NCI-H1930 (cell line): ENCODE data around the gene FGFR1OP2.
"Not testable (repeated sequence)": the region's sequence is repeated elsewhere in the genome, so short reads cannot be mapped to it uniquely, and the experiment has no call there.

Source experiments
- DNase-seq, 2 experiments: peaks; one replicate each; lab custom pipeline; 2025; lab: John Stamatoyannopoulos, UW

The FGFR1OP2 gene

DNA sequence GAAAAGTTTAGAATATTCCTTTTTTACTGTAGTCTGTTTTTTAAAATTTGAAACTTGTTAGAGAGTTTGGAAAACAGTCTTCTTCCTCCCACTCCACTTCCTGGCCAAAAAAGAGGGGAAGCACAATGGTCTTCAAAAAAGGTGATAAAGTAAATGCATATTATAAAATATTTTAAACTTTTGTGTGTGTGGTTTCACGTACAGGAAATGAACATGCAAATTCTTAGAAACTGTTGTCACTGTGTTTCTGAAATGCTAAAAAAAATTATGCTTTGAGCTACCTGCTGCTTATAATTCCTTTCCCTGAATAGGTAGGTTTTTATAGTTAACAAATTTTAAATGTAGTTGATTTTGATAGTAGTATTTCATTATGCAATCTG is 2.9 kb downstream of the FGFR1OP2 start:
- DNase-seq, result no peak

DNA sequence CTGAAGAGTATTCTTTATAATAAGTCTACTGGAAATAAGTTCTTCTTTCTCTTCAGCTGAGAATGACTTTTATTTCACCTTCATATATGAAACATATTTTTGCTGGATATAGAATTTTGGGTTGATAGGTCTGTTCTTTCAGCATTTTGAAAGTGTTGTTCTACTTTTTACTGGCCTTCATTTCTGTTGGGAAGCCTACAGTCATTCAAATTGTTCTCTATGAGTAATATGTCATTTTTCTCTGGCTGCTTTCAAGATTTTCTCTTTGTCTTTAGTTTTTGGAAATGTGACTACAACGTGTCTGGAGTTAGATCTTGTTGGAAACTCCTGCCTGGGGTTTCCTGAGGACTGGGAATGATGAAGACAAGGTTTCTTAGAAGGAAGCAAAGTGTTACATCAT is 10.0 kb downstream of the FGFR1OP2 start:
- DNase-seq, result no peak

DNA sequence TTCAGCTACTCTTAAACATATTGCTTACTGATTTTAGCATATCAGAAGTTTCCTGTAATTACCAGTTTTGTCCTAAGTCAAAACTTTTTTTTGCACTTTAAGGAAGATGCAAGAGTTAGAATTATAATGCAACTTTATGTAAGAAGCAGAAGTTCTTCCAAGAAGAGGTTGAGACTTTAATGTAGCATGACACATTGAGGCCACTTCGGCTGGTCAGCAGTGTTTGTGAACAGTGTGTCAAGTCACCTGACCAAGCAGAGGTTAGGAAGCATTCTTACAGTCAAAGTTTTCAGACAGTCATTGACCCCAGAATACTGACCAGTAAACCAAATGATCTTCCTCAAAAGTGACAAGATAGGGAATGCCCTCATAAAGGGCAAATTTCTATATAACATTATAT is 15.2 kb downstream of the FGFR1OP2 start:
- no peak for DNase-seq

DNA sequence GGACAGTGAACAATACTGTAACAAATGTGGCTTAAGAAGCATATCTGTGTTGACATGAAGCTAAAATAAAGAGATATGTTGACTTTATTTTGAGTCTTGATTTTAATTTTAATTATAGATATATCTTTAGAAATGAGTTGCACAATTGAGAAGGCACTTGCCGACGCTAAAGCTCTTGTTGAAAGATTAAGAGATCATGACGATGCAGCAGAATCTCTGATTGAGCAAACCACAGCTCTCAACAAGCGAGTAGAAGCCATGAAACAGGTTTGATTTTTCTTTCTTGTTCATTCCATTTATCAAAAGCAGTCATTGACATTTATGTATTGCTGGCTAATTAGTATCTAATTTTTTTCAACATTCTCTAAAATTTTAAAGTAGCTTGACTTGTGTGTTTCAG is 15.8 kb downstream of the FGFR1OP2 start:
- no peak for DNase-seq

DNA sequence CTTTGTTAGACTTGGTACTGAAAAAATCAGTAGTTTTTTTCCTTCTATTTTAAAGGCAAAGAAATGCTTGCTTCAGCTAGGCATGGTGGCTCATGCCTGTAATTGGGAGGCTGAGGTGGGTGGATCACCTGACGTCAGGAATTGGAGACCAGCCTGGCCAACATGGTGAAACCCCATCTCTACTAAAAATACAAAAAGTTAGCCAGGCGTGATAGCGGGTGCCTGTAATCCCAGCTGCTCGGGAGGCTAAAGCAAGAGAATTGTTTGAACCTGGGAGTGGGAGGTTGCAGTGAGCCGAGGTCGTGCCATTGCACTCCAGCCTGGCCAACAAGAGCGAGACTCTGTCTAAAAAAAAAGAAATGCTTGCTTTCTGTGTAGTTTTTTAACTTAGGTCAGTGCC is 23.1 kb downstream of the FGFR1OP2 start:
- DNase-seq, result not testable (repeated sequence)

DNA sequence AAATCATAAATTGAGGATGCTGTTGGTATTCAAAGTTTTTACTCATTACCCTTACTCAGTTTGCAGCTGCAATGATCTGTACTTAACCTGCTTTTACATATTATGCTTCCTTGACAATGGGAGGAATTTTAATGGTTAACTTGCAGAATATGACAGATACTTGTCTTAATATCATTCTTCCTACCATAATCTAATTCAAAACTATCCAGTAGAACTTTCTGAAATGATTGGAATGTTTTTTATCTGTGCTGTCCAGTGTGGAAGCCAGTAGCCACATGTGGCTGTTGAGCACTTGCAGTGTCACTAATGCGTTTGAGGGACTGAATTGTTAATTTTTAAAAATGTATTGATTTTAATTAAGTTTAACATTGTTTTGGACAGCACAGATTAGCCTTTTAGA is 23.5 kb downstream of the FGFR1OP2 start:
- no peak for DNase-seq

DNA sequence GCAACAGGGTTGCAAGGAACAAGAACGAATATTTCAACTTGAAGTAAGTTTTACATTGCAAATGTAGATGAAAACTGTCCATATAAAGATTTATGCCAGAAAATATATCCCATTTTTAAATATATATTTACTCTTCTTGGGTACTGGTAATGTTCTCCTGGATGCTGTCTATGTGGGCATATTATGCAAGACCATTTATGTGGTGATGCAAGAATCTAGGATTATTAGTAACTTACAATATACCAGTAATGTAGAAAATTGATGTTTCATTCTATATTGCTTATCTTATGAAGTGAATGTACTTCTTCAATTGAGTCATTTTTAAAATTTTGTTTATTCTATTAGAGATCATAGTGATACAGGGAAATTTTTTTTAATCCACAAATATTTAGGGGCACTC is 25.1 kb downstream of the FGFR1OP2 start:
- DNase-seq, result no peak

DNA sequence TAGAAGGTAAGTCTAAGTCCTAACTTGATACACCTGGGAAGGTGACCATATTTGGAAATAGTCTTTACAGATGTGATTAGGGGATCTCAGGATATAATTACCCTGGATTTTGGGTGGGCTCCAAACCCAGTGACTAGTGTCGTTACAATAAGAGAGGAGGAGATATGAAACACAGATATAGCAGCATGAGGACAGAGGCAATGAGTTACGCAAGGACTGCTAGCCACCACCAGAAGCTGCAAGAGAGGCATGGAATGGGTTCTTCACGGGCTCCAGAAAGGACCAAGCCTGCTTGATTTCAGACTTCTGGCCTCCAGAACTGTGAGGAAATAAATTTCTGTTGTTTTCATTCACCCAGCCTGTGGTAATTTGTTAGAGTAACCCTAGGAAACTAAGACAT is 28.6 kb downstream of the FGFR1OP2 start:
- DNase-seq, result no peak

DNA sequence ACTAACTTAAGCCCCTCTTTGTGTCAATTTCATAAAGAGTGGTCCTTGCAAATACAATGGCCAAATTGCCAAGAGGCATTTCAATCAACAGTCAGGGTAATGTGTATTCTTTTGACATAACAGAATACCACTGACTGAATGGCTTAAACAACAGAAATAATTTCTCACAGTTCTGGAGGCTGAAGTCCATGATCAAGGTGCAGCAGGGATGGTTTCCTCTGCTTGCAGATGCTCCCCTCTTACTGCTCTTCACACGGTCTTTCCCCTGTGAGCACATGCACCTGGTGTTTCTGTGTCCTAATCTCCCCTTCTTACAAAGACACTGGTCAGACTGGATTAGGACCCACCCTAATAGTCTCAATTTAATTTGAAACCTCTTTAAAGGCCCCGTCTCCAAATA is 31.9 kb downstream of the FGFR1OP2 start:
- DNase-seq, result no peak

DNA sequence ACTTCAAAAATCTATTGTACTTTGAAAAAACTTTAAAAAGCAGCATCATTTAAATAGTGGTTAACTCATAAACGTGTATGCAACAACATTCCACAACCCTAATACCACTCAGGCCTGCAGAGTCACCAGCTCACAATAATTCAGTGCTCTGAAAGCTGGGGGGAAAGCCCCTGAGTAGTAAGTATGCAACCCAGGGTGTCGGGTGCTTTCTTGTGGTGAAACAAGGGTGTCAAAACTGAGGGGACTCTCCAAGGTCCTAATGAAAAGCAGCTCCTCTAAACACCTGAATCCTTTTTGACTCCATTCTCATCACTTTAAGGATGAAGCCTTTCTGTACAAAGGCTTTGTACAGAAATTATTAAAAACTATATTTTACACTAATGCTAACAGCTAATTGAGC is 33.7 kb downstream of the FGFR1OP2 start:
- DNase-seq, result no peak

DNA sequence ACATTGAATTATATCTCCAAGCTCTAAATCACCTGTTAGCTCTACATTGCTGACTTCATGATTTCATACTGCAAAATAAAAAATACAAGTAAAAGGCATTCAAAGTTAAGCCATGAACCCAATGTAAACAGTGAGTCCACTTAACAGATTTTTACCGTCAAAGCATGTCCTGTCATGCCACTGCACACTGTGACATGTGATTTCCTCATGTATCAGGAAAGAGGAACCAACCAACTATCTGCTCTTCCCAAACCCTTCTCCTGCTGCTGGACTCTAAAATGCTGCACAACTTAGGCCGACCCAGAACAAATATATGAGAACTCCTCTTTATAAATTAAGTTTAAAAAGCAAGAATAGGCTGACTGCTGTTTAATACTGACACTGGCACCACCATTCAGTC is 38.4 kb downstream of the FGFR1OP2 start:
- DNase-seq, result no peak

DNA sequence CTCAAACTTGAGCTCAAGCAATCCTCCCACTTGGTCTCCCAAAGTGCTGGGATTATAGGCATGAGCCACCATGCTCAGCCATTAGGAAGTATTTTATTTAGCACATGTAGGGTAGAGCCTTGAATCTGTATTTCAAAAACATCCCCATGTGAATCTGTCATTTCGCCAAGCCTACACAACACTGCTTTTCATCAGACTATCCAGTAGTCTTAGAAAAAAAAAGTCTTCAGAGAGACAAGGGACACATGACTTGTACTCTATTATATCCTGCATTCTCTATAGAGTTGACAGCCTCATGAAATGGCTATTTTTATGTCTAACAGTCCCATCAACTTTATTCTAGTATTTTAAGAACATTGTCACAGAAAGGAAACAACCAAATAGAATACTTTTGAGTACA is 40.5 kb downstream of the FGFR1OP2 start:
- no peak for DNase-seq

DNA sequence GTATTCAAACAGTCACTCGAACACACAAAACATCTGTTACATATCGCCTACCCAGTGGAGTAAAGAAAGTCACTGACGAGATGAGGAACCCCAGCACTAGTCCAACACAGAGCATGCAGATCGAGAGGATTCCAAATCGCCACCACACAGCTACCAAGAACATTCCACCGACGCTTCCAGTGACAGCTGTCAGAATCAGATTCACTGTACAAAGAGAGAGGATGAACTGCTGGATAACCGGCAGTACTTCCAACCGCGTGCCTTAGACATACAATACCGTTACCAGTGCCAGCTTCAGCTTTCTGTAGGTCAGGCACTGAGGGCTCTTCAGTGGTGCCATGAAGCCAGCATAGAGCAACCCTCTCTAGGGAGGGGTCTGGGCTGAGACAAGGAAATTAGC is 41.5 kb downstream of the FGFR1OP2 start:
- no peak for DNase-seq

DNA sequence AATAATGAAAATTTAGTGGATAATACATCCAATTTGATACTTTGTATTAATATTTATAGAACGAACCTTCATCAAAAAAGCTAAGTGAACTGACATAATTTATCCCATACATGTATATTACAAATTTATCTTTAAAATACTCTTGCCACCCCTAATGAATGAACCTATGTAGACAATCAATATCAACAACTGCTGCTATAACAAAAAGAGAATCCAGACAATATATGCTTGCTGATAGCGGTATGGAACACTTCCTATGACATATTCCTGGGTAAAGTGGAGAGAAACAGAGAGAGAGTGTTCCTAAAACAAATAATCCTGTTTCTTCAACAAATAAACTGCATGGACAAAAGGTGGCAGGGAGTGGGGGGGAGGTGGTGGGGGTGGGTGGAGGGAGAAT is 44.6 kb downstream of the FGFR1OP2 start:
- no peak for DNase-seq

DNA sequence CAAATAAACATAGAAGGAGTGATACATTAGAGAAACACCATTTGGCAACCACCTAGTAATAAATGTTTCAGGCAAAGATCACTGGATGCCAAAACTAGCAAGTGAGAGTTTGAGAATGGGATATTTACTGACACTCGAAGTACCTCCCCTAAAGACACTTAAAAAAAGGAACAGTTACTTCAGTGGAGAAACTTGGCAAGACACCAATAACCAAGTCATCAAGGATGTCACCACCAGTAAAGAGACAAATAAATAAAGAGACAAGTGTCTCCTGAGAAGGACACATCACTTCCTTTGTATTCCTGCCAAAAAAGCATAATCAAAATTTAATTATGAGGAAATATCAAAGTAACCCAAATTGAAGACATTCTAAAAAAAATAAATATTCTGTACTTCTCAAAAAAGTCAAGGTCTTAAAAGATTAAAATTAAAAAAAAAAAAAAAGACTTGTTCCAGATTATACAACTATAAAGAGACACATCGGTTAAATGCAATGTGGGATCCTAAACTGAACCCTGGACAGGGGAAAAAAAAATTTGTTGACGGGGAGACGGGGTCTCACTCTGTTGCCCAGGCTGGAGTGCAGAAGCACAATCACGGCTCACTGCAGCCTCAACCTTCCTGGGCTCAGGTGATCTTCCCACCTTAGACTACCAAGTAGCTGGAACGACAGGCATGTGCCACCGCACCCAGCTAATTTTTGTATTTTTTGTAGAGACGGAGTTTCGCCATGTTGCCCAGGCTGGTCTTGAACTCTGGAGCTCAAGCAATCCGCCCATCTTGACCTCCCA is 49.6 kb downstream of the FGFR1OP2 start:
- DNase-seq, result no peak

DNA sequence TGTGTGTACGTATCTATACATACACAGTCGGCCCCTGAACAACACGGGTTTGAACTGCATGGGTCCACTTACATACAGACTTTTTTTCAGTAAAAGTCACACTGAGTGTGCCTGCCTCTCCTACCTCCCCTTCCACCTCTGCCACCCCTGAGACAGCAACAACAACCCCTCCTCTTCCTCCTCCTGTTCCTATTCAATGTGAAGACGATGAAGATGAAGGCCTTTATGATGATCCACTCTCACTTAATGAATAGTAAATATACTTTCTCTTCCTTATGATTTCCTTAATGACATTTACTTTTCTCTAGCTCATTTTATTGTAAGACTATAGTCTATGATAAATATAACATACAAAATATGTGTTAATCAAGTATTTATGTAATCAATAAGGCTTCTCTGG is 50.4 kb downstream of the FGFR1OP2 start:
- no peak for DNase-seq

DNA sequence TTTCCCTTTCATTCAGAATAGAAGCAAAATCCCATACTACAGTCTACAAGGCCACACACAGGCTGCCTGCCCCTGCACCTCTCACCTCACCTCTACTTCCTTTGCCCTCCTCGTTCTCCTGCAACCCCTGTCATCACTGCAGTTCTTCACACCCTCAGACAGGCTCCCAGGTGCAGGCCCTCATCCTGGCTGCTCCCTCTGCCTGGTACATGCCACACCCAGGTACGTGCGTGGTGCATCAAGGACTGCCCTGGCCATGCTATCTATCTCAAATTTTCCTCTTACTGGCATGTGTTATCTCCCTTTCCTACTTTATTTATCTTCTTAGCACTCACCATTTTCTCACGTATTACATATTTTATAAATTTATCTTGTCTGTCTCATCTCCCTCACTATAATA is 51.6 kb downstream of the FGFR1OP2 start:
- no peak for DNase-seq

DNA sequence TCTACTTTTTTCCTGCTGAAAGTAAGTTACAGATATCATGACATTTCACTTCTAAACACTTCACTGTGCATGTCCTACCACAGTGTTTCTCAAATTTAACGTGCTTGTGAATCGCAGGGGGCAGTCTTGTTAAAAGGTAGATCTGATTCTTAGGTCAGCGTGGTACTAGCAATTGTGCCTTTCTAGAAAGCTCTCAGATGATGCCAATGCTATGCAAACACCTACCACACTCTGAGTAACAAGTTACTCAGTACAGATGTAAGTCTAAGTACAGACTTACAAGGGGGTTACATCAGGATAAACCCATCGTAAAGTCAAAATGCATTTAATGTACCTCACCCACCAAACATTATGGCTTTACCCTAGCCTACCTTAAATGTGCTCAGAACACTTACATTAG is 53.6 kb downstream of the FGFR1OP2 start:
- no peak for DNase-seq

DNA sequence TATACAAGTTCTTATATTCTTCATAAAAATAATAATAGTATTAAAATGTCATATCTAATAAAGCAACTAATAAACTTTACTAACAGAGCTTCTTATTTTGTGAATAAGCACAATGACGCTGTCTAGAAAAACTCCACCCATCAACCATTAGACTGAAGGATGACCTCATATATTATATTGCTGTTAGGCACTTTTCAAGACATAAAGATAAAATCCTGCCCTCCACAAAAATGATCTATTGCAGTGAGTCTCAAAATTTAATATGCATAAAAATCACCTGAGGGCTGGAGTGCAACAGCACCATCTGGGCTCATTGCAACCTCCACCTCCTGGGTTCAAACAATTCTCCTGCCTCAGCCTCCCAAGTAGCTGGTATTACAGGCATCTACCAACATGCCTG is 55.8 kb downstream of the FGFR1OP2 start:
- no peak for DNase-seq

DNA sequence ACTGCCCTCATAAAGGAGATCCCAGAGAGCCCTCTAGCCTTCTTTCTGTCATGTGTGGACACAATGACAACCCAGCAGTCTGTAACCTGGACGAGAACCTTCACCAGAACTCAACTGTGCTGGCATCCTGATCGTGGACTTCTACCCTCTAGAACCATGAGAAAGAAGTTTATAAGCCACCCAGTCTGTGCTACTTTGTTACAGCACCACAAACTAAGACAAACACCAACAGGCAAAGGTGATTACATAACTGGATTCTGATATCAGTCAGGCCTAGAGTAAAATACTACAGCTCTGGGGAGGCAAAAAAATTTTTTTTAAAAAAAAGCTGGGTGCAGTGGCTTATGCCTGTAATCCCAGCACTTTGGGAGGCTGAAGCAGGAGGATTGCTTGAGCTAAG is 57.4 kb downstream of the FGFR1OP2 start:
- no peak for DNase-seq

DNA sequence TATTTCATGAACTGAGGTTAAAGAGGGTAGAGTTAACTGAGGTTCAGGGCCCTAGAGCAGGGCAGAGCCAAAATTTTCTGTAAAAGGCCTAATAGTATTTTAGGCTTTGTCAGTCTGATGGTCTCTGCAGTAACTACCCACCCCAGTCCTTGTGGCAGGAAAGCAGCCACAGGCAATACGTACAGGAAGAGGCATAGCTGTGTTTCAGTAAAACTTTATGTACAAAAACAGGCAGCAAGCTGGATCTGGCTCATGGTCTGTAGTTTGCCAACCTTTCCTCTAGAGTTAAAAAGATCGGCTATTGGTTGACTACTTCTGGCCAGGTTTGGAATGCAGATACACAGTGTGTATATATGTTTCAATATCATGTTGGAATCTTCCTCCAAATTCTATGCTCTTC is 58.7 kb downstream of the FGFR1OP2 start:
- DNase-seq, result no peak

DNA sequence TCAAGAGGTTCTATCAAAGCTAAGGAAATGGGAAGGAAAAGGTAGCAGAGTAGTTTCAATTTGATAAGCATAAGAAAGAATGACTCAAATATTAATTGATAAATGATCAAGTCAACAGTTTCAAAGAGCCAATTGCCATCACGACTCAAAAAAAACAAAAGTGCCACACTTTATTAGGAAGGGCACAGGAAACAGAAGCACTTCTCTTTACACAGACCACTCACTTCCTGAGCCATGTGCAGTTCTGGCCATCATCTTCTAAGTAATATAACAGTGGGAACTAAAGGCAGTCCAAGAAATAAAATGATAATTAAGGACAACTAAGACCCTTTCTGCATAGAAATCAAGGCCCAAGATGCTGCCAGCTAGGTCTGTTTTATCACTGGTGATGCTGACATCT is 62.7 kb downstream of the FGFR1OP2 start:
- no peak for DNase-seq

DNA sequence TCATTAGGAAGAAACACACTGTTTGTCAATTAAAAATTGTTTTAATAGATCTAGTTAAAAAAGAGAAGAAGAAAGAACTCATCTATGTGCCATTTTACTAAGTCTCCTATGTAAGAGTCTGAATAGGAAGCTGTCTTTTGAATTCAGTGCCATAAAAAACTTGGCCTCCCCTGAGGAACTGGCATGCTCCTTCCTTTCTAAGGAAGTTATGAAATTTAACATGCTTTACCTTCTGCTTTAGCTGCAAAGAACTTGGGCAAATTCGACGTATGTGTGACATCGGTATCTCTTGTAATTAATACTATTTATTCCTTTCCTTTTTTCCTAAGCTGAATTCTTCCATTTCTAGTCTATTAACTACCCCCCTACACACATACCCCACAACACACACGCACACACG is 63.4 kb downstream of the FGFR1OP2 start:
- no peak for DNase-seq

DNA sequence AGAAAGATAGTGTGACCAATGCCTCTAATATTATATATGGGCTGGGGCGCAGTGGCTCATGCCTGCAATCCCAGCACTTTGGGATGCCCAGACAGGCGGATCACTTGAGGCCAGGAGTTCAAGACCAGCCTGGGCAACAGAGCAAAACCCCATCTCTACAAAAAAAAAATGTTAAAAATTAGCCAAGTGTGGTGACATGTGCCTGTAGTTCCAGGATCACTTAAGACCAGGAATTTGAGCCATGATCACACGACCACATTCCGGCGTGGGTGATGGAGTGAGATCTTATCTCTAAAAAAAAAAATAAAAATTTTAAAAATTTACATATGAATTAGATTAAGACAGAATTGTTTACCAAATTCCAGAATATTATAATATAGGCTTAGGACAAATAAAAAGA is 63.9 kb downstream of the FGFR1OP2 start:
- DNase-seq, result no peak
